Midbrain (tissue), 1 donor: ENCODE results near the gene UBAC1.
"Not testable (repeated sequence)": the region's sequence is repeated elsewhere in the genome, so short reads cannot be mapped to it uniquely, and the experiment has no call there.

ENCODE experiments used
- DNase-seq: peaks from one replicate; lab custom pipeline; 2025; lab: John Stamatoyannopoulos, UW

UBAC1 gene

GRCh38 chr9:135978642-135979546, 17.7 kb upstream of the UBAC1 start:
- peak; percentile 56 for DNase-seq

GRCh38 chr9:135976944-135977343, 15.8 kb upstream of the UBAC1 start:
- DNase-seq, result no peak

- no peak for DNase-seq
Measured at GRCh38 chr9:135976531-135976930, 15.4 kb upstream of the UBAC1 start.

GRCh38 chr9:135975834-135976233, 14.7 kb upstream of the UBAC1 start:
- DNase-seq, result no peak

- no peak for DNase-seq
Measured at GRCh38 chr9:135974220-135974573, 13.0 kb upstream of the UBAC1 start.

GRCh38 chr9:135973277-135974219, 12.4 kb upstream of the UBAC1 start:
- DNase-seq, result no peak

- no peak for DNase-seq
Measured at GRCh38 chr9:135971892-135972291, 10.7 kb upstream of the UBAC1 start.

- DNase-seq, result no peak
Measured at GRCh38 chr9:135971111-135971766, 10.1 kb upstream of the UBAC1 start.

- no peak for DNase-seq
Measured at GRCh38 chr9:135970128-135970815, 9.1 kb upstream of the UBAC1 start.

GRCh38 chr9:135969064-135969683, 8.0 kb upstream of the UBAC1 start:
- DNase-seq, result no peak

- DNase-seq, result no peak
Measured at GRCh38 chr9:135968601-135969000, 7.4 kb upstream of the UBAC1 start.

GRCh38 chr9:135968083-135968476, 6.9 kb upstream of the UBAC1 start:
- no peak for DNase-seq

- not testable (repeated sequence) for DNase-seq
Measured at GRCh38 chr9:135966916-135967260, 5.7 kb upstream of the UBAC1 start.

- no peak for DNase-seq
Measured at GRCh38 chr9:135965124-135965756, 4.1 kb upstream of the UBAC1 start.

GRCh38 chr9:135963938-135964337, 2.8 kb upstream of the UBAC1 start:
- no peak for DNase-seq

GRCh38 chr9:135963338-135963737, 2.2 kb upstream of the UBAC1 start:
- no peak for DNase-seq

- no peak for DNase-seq
Measured at GRCh38 chr9:135962696-135963307, 1.6 kb upstream of the UBAC1 start.

- DNase-seq, result no peak
Measured at GRCh38 chr9:135961811-135962695, 880 bp upstream of the UBAC1 start.
